Muscle of arm (tissue), 12 donors: Measurements from ENCODE around the gene FBLN5. TPM values are rescaled to one million over a fixed set of nuclear protein-coding genes. Genes with fewer than 3 reads are reported as not detected.
"Not testable (repeated sequence)": the region's sequence is repeated elsewhere in the genome, so short reads cannot be mapped to it uniquely, and the experiment has no call there.

Experiments
- DNase-seq: peaks from one replicate; pipeline ENCODE4 v3.0.0-alpha.2; 2013
- polyA plus RNA-seq, 12 donors: library from polyadenylated mRNA; unstranded; fragments of 120-200 nt; gene quantifications; one replicate each; pipeline ENCODE4 v1.2.1, GENCODE V29; 2013; ENCODE audit not compliant: insufficient read length in 12 of 12

FBLN5 gene
- polyA plus RNA-seq, 12 donors = 72.2 to 129 (median 86.7) TPM; not detected in 1

- no peak for DNase-seq
Measured at GRCh38 chr14:91912035-91912434, 35.5 kb downstream of the FBLN5 start.

GRCh38 chr14:91911474-91912032, 35.9 kb downstream of the FBLN5 start:
- no peak for DNase-seq

GRCh38 chr14:91910196-91910595, 37.3 kb downstream of the FBLN5 start:
- DNase-seq = no peak

GRCh38 chr14:91906374-91906773, 41.1 kb downstream of the FBLN5 start:
- no peak for DNase-seq

- DNase-seq = no peak
Measured at GRCh38 chr14:91904956-91905645, 42.4 kb downstream of the FBLN5 start.

- DNase-seq = no peak
Measured at GRCh38 chr14:91904483-91904882, 43.0 kb downstream of the FBLN5 start.

GRCh38 chr14:91903070-91903469, 44.4 kb downstream of the FBLN5 start:
- no peak for DNase-seq

- DNase-seq = no peak
Measured at GRCh38 chr14:91902336-91902735, 45.2 kb downstream of the FBLN5 start.

GRCh38 chr14:91901449-91902226, 45.9 kb downstream of the FBLN5 start:
- DNase-seq = no peak

- DNase-seq = no peak
Measured at GRCh38 chr14:91899806-91900205, 47.7 kb downstream of the FBLN5 start.

GRCh38 chr14:91899213-91899612, 48.3 kb downstream of the FBLN5 start:
- no peak for DNase-seq

GRCh38 chr14:91898372-91898771, 49.1 kb downstream of the FBLN5 start:
- peak; percentile 80 for DNase-seq

- not testable (repeated sequence) for DNase-seq
Measured at GRCh38 chr14:91897716-91898115, 49.8 kb downstream of the FBLN5 start.

- no peak for DNase-seq
Measured at GRCh38 chr14:91897106-91897701, 50.3 kb downstream of the FBLN5 start.

GRCh38 chr14:91896419-91896818, 51.1 kb downstream of the FBLN5 start:
- DNase-seq = no peak

- no peak for DNase-seq
Measured at GRCh38 chr14:91893669-91894068, 53.8 kb downstream of the FBLN5 start.

GRCh38 chr14:91893007-91893406, 54.5 kb downstream of the FBLN5 start:
- DNase-seq = no peak

GRCh38 chr14:91891721-91892220, 55.7 kb downstream of the FBLN5 start:
- no peak for DNase-seq

- DNase-seq = no peak
Measured at GRCh38 chr14:91891101-91891500, 56.4 kb downstream of the FBLN5 start.

GRCh38 chr14:91890291-91890749, 57.2 kb downstream of the FBLN5 start:
- no peak for DNase-seq

GRCh38 chr14:91889477-91890211, 57.9 kb downstream of the FBLN5 start:
- no peak for DNase-seq
